ENCODE measurements around the gene SYT11. TPM values are rescaled to one million over a fixed set of nuclear protein-coding genes. Genes with fewer than 3 reads are reported as not detected.

The SYT11 gene
- total and polyA plus RNA-seq, 10 of the 15 experiments (the other 5 are each of a cell fraction or from before 2014, with no cell fraction given) = 7.7 to 21.2 (median 13.5) TPM

DNA sequence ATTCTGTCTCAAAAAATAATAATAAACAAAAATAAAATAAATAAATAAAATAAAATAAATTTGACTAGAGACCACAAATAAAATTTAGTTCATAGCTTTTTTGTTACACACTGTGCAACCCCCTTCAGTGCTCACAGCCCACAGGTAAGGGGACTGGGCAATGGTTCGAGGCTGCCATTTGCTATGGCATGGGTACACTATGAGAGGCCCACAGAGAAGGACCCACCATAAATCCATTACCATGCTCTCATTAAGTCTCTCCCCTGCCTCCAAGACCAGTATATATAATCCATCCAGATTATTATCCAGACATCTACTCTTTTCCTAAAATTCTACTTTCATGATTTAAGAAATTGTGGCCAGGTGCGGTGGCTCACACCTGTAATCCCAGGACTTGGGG is 60.4 kb downstream of the SYT11 start:
- no TSS peak for BruUV-seq (replicated peaks)

DNA sequence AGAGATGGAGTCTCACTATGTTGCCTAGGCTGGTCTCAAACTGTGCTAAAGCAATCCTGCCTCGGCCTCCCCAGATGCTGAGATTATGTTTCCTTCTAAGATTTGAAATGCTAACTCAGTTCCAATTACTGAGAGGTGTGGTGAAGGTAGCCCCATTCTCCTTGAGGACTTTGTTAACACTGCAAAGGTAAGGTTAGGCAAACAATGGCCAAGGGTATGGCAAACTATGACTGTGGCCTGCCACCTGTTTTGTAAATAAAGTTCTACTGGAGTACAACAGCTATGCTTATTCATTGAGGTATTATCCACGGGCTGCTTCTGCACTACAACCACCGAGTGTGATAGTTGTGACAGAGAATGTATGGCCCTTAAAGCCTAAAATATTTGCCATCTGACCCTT is 61.4 kb downstream of the SYT11 start:
- ChIA-PET POLR2A (no interaction called here), SMC1A (ENCODE audit: uncharacterized antibody, unreplicated experiment) (no interaction called here), CTCF (interaction anchor here (0.6 to 1.5 kb wide), 3 partner anchors 46 to 69 kb away, joined by 3 to 4 read pairs (median 3); no protein-coding TSS in a partner anchor), RAD21 (ENCODE audit: unreplicated experiment) (interaction anchor here (1.5 kb wide), 1 partner anchor 17 kb away, joined by 4 read pairs; no protein-coding TSS in a partner anchor)
- WGBS (ENCODE audit: insufficient coverage, insufficient replicate concordance, low lambda C conversion rate, missing lambda C conversion rate) = 100% methylated on average over 3 of the region's 3 CpGs
- Histone ChIP-seq H3K4me3 (no peak overlapping the region), H3K27me3 (replicated peaks in 1 of 2; ENCODE audit: control insufficient read depth in 2 of 2, insufficient read depth in 2 of 2, low read length in 1 of 2) (no peaks in the 10 kb centered on the region), H3K9me3 (replicated peaks; ENCODE audit: control insufficient read depth, insufficient read depth, low read length) (no peaks in the 10 kb centered on the region), H3K27ac (ENCODE audit: control insufficient read depth, insufficient read depth) (no peak overlapping the region), H2AFZ (ENCODE audit: control insufficient read depth, low read depth, low read length) (no peak overlapping the region), H3K79me2 (ENCODE audit: control insufficient read depth, insufficient read depth, low read length) (no peaks in the 10 kb centered on the region; the same call in 1 of the 2 replicates), H3K9ac (ENCODE audit: control insufficient read depth, insufficient read depth, low read length) (no peak overlapping the region), H4K20me1 (ENCODE audit: control insufficient read depth, insufficient read depth) (peaks cover 3% of the 10 kb centered on the region), H3K36me3 (ENCODE audit: control insufficient read depth in 2 of 2, insufficient read depth in 2 of 2, low read length in 1 of 2) (peaks cover 20 to 42% of the 10 kb centered on the region in 2 experiments), H3K4me2 (ENCODE audit: control insufficient read depth, insufficient read depth) (no peak overlapping the region), H3K4me1 (ENCODE audit: control insufficient read depth, insufficient read depth, low read length) (no peaks in the 10 kb centered on the region)
- no peak for ATAC-seq
- DNase-seq (ENCODE audit: low read depth, low spot score) = no peak
- intact Hi-C loops (cut with micrococcal nuclease; ENCODE audit: unreplicated experiment) = no loop called here
- BruUV-seq (replicated peaks) = TSS peak; percentile 34
- in situ Hi-C loops (cut with MboI) = no loop called here
- TF ChIP-seq GABPA (IDR thresholded peaks at IDR 0.05; ENCODE audit: low read depth) = no peak
- TF ChIP-seq, protein P1, sequence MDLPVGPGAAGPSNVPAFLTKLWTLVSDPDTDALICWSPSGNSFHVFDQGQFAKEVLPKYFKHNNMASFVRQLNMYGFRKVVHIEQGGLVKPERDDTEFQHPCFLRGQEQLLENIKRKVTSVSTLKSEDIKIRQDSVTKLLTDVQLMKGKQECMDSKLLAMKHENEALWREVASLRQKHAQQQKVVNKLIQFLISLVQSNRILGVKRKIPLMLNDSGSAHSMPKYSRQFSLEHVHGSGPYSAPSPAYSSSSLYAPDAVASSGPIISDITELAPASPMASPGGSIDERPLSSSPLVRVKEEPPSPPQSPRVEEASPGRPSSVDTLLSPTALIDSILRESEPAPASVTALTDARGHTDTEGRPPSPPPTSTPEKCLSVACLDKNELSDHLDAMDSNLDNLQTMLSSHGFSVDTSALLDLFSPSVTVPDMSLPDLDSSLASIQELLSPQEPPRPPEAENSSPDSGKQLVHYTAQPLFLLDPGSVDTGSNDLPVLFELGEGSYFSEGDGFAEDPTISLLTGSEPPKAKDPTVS (IDR thresholded peaks at IDR 0.05; ENCODE audit: low read depth, low read length) = no peak
- TF ChIP-seq SP1 (IDR thresholded peaks at IDR 0.05; ENCODE audit: low read depth, low read length) = no peak
- no peak for FAIRE-seq

More for the DNA sequence above, 60.4 kb downstream of the SYT11 start:
- Histone ChIP-seq H3K4me2 (ENCODE audit: control insufficient read depth, insufficient read depth) (no peak overlapping the region), H3K27me3 (replicated peaks in 1 of 2; ENCODE audit: control insufficient read depth in 2 of 2, insufficient read depth in 2 of 2, low read length in 1 of 2) (no peaks in the 10 kb centered on the region), H3K9ac (ENCODE audit: control insufficient read depth, insufficient read depth, low read length) (no peak overlapping the region), H3K79me2 (ENCODE audit: control insufficient read depth, insufficient read depth, low read length) (no peaks in the 10 kb centered on the region; the same call in 1 of the 2 replicates), H3K4me3 (no peak overlapping the region), H3K4me1 (ENCODE audit: control insufficient read depth, insufficient read depth, low read length) (no peaks in the 10 kb centered on the region), H3K27ac (ENCODE audit: control insufficient read depth, insufficient read depth) (no peak overlapping the region), H3K9me3 (replicated peaks; ENCODE audit: control insufficient read depth, insufficient read depth, low read length) (no peaks in the 10 kb centered on the region), H4K20me1 (ENCODE audit: control insufficient read depth, insufficient read depth) (peaks cover 3% of the 10 kb centered on the region), H2AFZ (ENCODE audit: control insufficient read depth, low read depth, low read length) (no peak overlapping the region), H3K36me3 (ENCODE audit: control insufficient read depth in 2 of 2, insufficient read depth in 2 of 2, low read length in 1 of 2) (peaks cover 21 to 43% of the 10 kb centered on the region in 2 experiments)
- POLR2A ChIA-PET = no interaction called here
- intact Hi-C loops (cut with micrococcal nuclease; ENCODE audit: unreplicated experiment) (no loop called here), in situ Hi-C loops (cut with MboI) (no loop called here)
- SMC1A ChIA-PET (ENCODE audit: uncharacterized antibody, unreplicated experiment) = no interaction called here
- ATAC-seq (no peak), FAIRE-seq (no peak), DNase-seq (ENCODE audit: low read depth, low spot score) (no peak)
- TF ChIP-seq, protein P1 (IDR thresholded peaks at IDR 0.05; ENCODE audit: low read depth, low read length) = no peak
- TF ChIP-seq POLR2A (IDR thresholded peaks at IDR 0.05; ENCODE audit: low read depth, low read length) (0 out of 2 replicates have a peak, but pooled peaks have one; percentile 39), MTA3 (IDR thresholded peaks at IDR 0.05; ENCODE audit: borderline replicate concordance, low read length) (no peak)
- 97% methylated on average over 2 of the region's 2 CpGs for WGBS (ENCODE audit: insufficient coverage, insufficient replicate concordance, low lambda C conversion rate, missing lambda C conversion rate)
- RAD21 ChIA-PET (ENCODE audit: unreplicated experiment) = no interaction called here
- CTCF ChIA-PET = no interaction called here

Measured in GM12878 (cell line).